Medulla oblongata (tissue), 1 donor: ENCODE data around the gene TMPRSS13.

ENCODE experiments used
- DNase-seq: peaks from one replicate; pipeline ENCODE4 v3.0.0-alpha.2; 2015; ENCODE audit errors: extremely low spot score

TMPRSS13 gene

DNA sequence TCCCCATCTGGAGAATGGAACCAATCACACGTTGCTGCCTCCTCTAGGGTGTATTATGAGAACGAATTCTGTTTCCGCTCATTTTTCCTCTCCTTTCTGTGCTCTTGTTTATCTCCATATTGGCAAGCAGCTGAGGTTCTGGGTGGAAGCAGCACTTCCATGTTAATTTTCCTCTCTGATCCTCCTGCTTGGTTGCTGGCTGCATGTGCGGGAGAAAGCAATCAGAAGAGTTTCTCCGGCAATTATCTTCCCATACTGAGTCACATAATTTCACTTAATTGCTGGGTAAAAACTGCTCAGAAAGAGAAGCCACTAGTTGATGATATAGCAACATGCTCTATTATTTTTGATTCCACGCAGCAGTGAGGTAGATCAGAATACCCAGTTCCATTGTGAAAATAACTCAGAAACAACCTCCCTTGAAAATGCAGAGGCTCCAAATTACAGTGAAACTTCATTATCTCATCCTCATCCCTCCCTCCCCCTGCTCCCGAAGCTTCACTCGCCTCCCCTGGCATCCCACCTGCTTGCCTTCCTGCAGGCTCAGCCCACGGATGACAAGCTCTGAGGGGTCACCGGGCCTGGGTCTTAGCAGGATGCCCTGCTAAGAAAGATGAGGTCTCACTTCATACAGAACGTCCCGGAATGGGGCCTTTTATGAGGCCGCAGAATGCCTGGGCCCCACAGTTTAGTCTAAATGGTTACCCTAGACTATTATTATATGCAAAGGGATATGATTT lies 73.1 kb downstream of the TMPRSS13 start:
- no peak for DNase-seq

DNA sequence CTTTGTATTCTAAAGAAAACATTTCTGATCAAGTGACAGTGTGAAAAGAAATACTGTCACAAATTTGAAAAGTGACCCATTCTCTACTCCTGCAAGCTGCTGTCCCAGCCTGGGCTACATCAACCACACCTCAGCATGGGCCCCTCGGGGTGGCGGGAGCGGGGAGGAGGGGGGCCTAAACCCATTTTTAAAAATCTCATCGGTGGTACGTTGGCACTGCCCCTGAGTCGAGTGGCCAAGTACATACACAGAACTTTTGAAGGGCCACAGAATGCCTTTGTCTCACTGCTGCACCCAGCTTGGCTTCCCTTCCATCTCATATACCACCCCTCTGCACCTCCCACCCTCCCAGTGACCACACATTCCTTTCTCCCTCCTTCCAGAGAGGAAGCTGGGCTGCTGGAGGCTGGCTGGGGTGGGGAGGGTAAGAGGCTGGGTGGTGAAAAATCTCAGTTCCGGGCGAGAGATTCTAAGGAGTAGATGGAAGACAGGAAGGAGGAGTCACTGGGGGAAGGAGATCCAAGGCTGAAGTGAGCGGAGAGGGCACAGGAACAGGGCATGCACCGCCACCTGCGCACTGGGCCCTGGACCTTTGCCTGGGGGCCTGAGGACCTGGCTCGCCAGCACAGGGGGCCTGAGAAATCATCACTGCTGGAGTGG lies 73.9 kb downstream of the TMPRSS13 start:
- DNase-seq = no peak

DNA sequence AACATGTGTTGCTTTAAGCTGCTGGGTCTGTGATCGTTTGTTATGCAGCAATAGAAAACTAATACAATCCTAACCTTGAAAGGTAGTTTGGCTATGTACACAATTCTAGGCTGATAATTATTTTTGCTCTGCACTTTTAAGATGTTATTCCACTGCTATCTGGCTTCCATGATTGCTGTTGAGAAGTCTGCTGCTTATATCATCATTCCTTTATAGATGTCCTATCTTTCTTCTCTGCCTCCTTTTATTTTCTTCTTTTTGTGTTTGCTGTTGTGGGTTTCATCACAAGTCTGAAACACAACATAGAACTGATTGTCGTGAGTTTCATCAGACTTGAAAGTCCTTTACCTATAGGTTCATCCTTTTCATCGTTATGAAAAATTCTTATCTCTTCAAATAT lies 76.9 kb downstream of the TMPRSS13 start:
- DNase-seq = no peak

DNA sequence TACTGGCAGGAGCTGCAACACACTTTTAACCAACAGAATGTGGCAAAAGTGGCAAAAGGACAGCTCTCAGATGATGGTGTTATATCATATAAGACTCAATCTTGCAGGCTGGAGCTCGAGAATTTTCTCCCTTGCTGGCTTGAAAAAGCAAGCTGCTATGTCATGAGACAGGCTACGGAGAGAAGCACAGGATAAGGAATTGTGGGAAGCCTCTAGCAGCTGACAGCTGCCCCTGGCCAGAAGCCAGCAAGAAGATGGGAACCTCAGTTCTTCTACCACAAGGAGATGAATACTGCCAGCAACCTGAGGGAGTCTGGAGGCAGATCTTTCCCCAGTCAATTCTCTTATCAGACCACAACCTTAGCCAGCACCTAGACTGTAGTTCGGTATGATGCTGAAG lies 77.3 kb downstream of the TMPRSS13 start:
- no peak for DNase-seq

DNA sequence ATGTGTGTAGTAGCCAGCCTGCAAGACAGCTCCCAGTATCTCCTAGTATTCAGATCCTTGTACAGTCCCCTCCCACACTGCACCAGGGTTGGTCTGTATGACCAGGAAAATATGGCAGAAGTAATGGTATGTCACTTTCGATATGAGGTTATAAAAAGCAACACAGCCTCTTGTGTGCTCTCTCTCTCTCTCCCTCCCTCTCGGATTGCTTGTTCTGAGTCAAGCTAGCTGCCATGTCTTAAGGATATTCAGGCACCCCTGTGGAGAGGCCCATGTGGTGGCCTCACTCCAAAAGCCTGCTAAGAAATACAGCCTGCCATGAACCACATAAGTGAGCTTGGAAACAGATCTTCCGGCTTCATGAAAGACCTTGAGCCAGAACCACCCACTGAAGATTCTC lies 78.1 kb downstream of the TMPRSS13 start:
- DNase-seq = no peak
